IMR-90 (cell line): Measurements from ENCODE around the gene KDM6A.

Experiments used
- CTCF ChIP-seq: conservative IDR thresholded peaks from 2 replicates; pipeline ENCODE4 v1.5.1; 2012; ENCODE audit warnings: mild to moderate bottlenecking, low read depth, low read length, improper control_type of control experiment
- MAFK ChIP-seq: IDR thresholded peaks from 2 replicates; pipeline ENCODE4 v1.6.1; 2012; ENCODE audit warnings: low read depth, low read length, improper control_type of control experiment
- MAZ ChIP-seq: IDR thresholded peaks from 2 replicates; pipeline ENCODE4 v1.6.1; 2012; ENCODE audit warnings: low read depth, mild to moderate bottlenecking, low read length, improper control_type of control experiment, moderate library complexity, borderline replicate concordance
- POLR2A ChIP-seq: IDR thresholded peaks from 2 replicates; pipeline ENCODE4 v1.6.1; 2012; ENCODE audit warnings: mild to moderate bottlenecking, low read depth, low read length
- RAD21 ChIP-seq: IDR thresholded peaks from 2 replicates; pipeline ENCODE4 v1.6.1; 2012; ENCODE audit warnings: low read length, improper control_type of control experiment
- RFX5 ChIP-seq: IDR thresholded peaks from 2 replicates; pipeline ENCODE4 v1.8.0; 2012; ENCODE audit warnings: low read depth, mild to moderate bottlenecking, low read length, moderate library complexity
- TF ChIP-seq, protein P1 (sequence below): fragments of 150-350 bp; IDR thresholded peaks from 2 replicates; pipeline ENCODE4 v1.6.1; 2017; ENCODE audit warnings: mild to moderate bottlenecking, antibody characterized with exemption, low read length, low read depth

GRCh38 chrX:45142185-45142584 is 269.2 kb downstream of the KDM6A start:
- TF ChIP-seq CTCF (no peak), POLR2A (no peak), RFX5 (no peak), RAD21 (no peak), MAZ (no peak), MAFK (no peak)
- TF ChIP-seq, protein P1, sequence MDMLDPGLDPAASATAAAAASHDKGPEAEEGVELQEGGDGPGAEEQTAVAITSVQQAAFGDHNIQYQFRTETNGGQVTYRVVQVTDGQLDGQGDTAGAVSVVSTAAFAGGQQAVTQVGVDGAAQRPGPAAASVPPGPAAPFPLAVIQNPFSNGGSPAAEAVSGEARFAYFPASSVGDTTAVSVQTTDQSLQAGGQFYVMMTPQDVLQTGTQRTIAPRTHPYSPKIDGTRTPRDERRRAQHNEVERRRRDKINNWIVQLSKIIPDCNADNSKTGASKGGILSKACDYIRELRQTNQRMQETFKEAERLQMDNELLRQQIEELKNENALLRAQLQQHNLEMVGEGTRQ = no peak
